SU-DHL-6 (cell line): Measurements from ENCODE around the gene EXOSC3.
A peak's percentile ranks its signal among the peaks of the same experiment; 100 is the strongest.

Experiments
- H2AFZ ChIP-seq: fragments of 200-600 bp; sonication (generic); 2 replicates; pipeline ENCODE4 v1.6.1; 2014; ENCODE audit warnings: low read depth, mild to moderate bottlenecking, moderate library complexity, mixed read lengths, antibody characterized with exemption, low read length; ENCODE audit not compliant: severe bottlenecking
- H3F3A ChIP-seq: fragments of 200-600 bp; shearing (Covaris generic); 2 replicates; pipeline ENCODE4 v1.6.0; 2016; ENCODE audit warnings: antibody characterized with exemption, mild to moderate bottlenecking; ENCODE audit not compliant: insufficient read depth
- H3K27ac ChIP-seq: fragments of 200-600 bp; sonication (generic); 2 replicates; pipeline ENCODE4 v1.5.1; 2016; ENCODE audit warnings: low read depth, mild to moderate bottlenecking, low read length, moderate library complexity, mixed read lengths
- H3K27me3 ChIP-seq: fragments of 200-600 bp; sonication (generic), shearing (Covaris generic); 2 replicates; pipeline ENCODE4 v1.6.0; 2014; ENCODE audit warnings: mild to moderate bottlenecking, low read length
- H3K36me3 ChIP-seq: fragments of 200-600 bp; sonication (generic); 2 replicates; pipeline ENCODE4 v1.6.1; 2014; ENCODE audit warnings: mild to moderate bottlenecking, low read length, mixed read lengths
- H3K4me2 ChIP-seq: fragments of 300-600, 200-600 bp; shearing (Covaris generic), sonication (generic); 2 replicates; pipeline ENCODE4 v1.6.0; 2014; ENCODE audit warnings: low read length, low read depth, mild to moderate bottlenecking; ENCODE audit not compliant: poor library complexity, severe bottlenecking
- H3K4me3 ChIP-seq: fragments of 200-600 bp; sonication (generic); 2 replicates; pipeline ENCODE4 v1.5.1; 2014; ENCODE audit warnings: antibody characterized with exemption, low read length, mild to moderate bottlenecking, mixed read lengths; ENCODE audit not compliant: insufficient read depth, poor library complexity, severe bottlenecking
- H3K79me2 ChIP-seq: fragments of 200-600 bp; sonication (generic); 2 replicates; pipeline ENCODE4 v1.6.1; 2014; ENCODE audit warnings: mild to moderate bottlenecking, low read length, moderate library complexity; ENCODE audit not compliant: insufficient read depth
- H3K9ac ChIP-seq: fragments of 200-600 bp; sonication (generic); 2 replicates; pipeline ENCODE4 v1.7.0; 2014; ENCODE audit warnings: mild to moderate bottlenecking, low read length
- H3K9me2 ChIP-seq: fragments of 200-600 bp; sonication (generic); replicated peaks from 2 replicates; pipeline ENCODE4 v1.6.1; 2014; ENCODE audit warnings: low read length; ENCODE audit not compliant: insufficient read depth
- H3K9me3 ChIP-seq: fragments of 200-600 bp; sonication (generic); 2 replicates; pipeline ENCODE4 v1.6.1; 2014; ENCODE audit warnings: low read length, mixed read lengths; ENCODE audit not compliant: insufficient read depth
- H4K20me1 ChIP-seq: fragments of 200-600 bp; sonication (generic); 2 replicates; pipeline ENCODE4 v1.6.1; 2014; ENCODE audit warnings: low read depth, mild to moderate bottlenecking, antibody characterized with exemption, low read length, moderate library complexity, mixed read lengths
- CTCF ChIP-seq: fragments of 200-600 bp; sonication (generic); IDR thresholded peaks from one replicate; pipeline ENCODE4 v1.5.1; 2017; ENCODE audit warnings: antibody characterized with exemption, mild to moderate bottlenecking, low read length, moderate library complexity; ENCODE audit not compliant: insufficient read depth, poor library complexity, severe bottlenecking
- EZH2phosphoT487 ChIP-seq: fragments of 200-600 bp; sonication (generic), shearing (Covaris generic); conservative IDR thresholded peaks from 2 replicates; pipeline ENCODE4 v1.6.1; 2018; ENCODE audit warnings: mild to moderate bottlenecking, antibody characterized with exemption, low read length, moderate library complexity, mixed read lengths

Gene EXOSC3

GRCh38 chr9:37760416-37761161, 24.3 kb downstream of the EXOSC3 start:
- Histone ChIP-seq H2AFZ (no peak overlapping the region), H3K9ac (no peak overlapping the region), H3K4me2 (no peak overlapping the region), H3K9me2 (no peaks in the 10 kb centered on the region), H3K4me3 (no peak overlapping the region), H3K27me3 (no peaks in the 10 kb centered on the region), H3F3A (no peaks in the 10 kb centered on the region; the same call in 1 of the 2 replicates), H3K36me3 (no peaks in the 10 kb centered on the region), H3K27ac (no peak overlapping the region), H4K20me1 (no peaks in the 10 kb centered on the region), H3K9me3 (no peaks in the 10 kb centered on the region), H3K79me2 (no peaks in the 10 kb centered on the region)
- TF ChIP-seq EZH2phosphoT487 (no peak), CTCF (no peak)

GRCh38 chr9:37758747-37759146, 26.1 kb downstream of the EXOSC3 start:
- Histone ChIP-seq H3K36me3 (no peaks in the 10 kb centered on the region), H3K9ac (no peak overlapping the region), H3K27ac (no peak overlapping the region), H3K4me2 (no peak overlapping the region), H3F3A (no peaks in the 10 kb centered on the region; the same call in 1 of the 2 replicates), H4K20me1 (no peaks in the 10 kb centered on the region), H3K4me3 (no peak overlapping the region), H3K79me2 (no peaks in the 10 kb centered on the region; the same call in 1 of the 2 replicates), H3K9me2 (no peaks in the 10 kb centered on the region), H3K9me3 (no peaks in the 10 kb centered on the region), H3K27me3 (no peaks in the 10 kb centered on the region), H2AFZ (no peak overlapping the region)
- TF ChIP-seq CTCF: no peak
- no peak for TF ChIP-seq EZH2phosphoT487

- Histone ChIP-seq H3F3A (no peaks in the 10 kb centered on the region; the same call in 1 of the 2 replicates), H3K27ac (0 out of 2 replicates have a peak within 1 kb of the TSS, but pooled peaks have one; percentile 9), H3K27me3 (no peaks in the 10 kb centered on the region), H3K4me2 (peak within 1 kb of the TSS; percentile 70), H3K4me3 (peak within 1 kb of the TSS; percentile 82), H3K9me3 (no peaks in the 10 kb centered on the region), H4K20me1 (no peaks in the 10 kb centered on the region), H2AFZ (peak within 1 kb of the TSS; percentile 90), H3K9me2 (no peaks in the 10 kb centered on the region), H3K79me2 (no peaks in the 10 kb centered on the region; the same call in 1 of the 2 replicates), H3K9ac (peak within 1 kb of the TSS; percentile 78), H3K36me3 (no peaks in the 10 kb centered on the region)
- TF ChIP-seq CTCF (no peak), EZH2phosphoT487 (no peak)
Measured at GRCh38 chr9:37753489-37754190, 31.2 kb downstream of the EXOSC3 start, which contains the start of gene TRMT10B. TSS of gene TRMT10B (plus strand) at chr9:37753805. CDS start at chr9:37761932, 8,127 bp downstream.
